Measurements from ENCODE around the gene SOCS3.

Gene SOCS3

GRCh38 chr17:78348055-78348770, 11.7 kb downstream of the SOCS3 start:
- Histone ChIP-seq H2BK120ac (ENCODE audit: low read depth, low read length) (no peak overlapping the region), H3K9ac (ENCODE audit: low read depth, low read length, poor library complexity) (no peak overlapping the region), H2BK15ac (ENCODE audit: low read length) (peak overlapping the region; percentile 1), H3K36me3 (replicated peaks in 1 of 2; ENCODE audit: control insufficient read depth in 2 of 2, insufficient read depth in 2 of 2, low read length in 2 of 2) (no peaks in the 10 kb centered on the region), H2AK5ac (ENCODE audit: low read depth, low read length) (peak overlapping the region; percentile 89), H4K8ac (ENCODE audit: low read depth, low read length) (no peak overlapping the region), H2AFZ (ENCODE audit: low read length) (no peak overlapping the region), H3K27me3 (ENCODE audit: control insufficient read depth in 3 of 3, insufficient read depth in 3 of 3, low read depth in 1 of 3, low read length in 3 of 3) (no peaks in the 10 kb centered on the region), H3K4ac (ENCODE audit: low read length) (no peak overlapping the region), H3K79me1 (ENCODE audit: low read depth, low read length) (no peaks in the 10 kb centered on the region), H3K23ac (ENCODE audit: low read depth, low read length, poor library complexity) (no peak overlapping the region), H3K27ac (replicated peaks; ENCODE audit: low read length) (no peak overlapping the region), H2BK5ac (ENCODE audit: low read length) (no peak overlapping the region), H3K4me2 (ENCODE audit: insufficient read depth, low read length, poor library complexity, severe bottlenecking) (no peak overlapping the region), H3K14ac (ENCODE audit: low read length) (no peak overlapping the region), H2BK12ac (ENCODE audit: low read length) (no peak overlapping the region), H3K4me3 (ENCODE audit: low read length in 2 of 2) (no peak overlapping the region), H4K91ac (ENCODE audit: low read depth, low read length, poor library complexity) (no peak overlapping the region), H3K4me1 (ENCODE audit: control insufficient read depth in 2 of 2, insufficient read depth in 1 of 2, low read depth in 1 of 2, low read length in 2 of 2) (peaks cover 13 to 21% of the 10 kb centered on the region in 2 donors), H3K18ac (ENCODE audit: low read length) (no peak overlapping the region), H3K9me3 (replicated peaks in 1 of 2; ENCODE audit: control insufficient read depth in 2 of 2, insufficient read depth in 1 of 2, low read depth in 1 of 2, low read length in 2 of 2) (no peaks in the 10 kb centered on the region)
- no peak for DNase-seq (ENCODE audit: low spot score)
- no CpG with 5 or more reads among the region's 9 CpGs for WGBS, 2 donors (ENCODE audit: extremely low coverage in 2 of 2, insufficient read length in 2 of 2, insufficient replicate concordance in 1 of 2)

DNA sequence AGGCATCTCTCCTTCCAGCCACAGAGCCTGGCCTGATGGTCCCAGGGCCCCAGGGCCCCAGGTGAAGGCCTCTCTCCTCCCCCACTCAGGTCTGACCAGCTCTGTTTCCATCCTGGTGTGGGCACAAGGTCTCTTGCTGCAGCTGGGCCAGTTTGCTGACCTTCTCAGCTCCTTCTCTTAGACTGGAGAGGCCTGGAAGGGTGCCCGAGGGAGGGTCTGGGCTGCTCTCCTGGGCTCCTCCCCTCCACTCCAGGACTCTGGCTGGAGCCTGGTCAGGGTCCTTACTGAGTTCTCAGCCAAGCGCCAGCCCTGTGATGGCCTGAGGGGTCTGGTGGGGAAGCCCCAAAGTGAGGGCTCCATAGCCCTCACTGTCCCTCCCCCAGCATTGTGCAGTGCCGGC, 12.4 kb downstream of the SOCS3 start:
- H3K9ac ChIP-seq (ENCODE audit: low read depth, low read length, poor library complexity): no peak overlapping the region
- no peak overlapping the region for H3K23ac ChIP-seq (ENCODE audit: low read depth, low read length, poor library complexity)
- H3K4me1 ChIP-seq (ENCODE audit: control insufficient read depth in 2 of 2, insufficient read depth in 1 of 2, low read depth in 1 of 2, low read length in 2 of 2): peaks cover 17 to 28% of the 10 kb centered on the region in 2 donors
- H3K4ac ChIP-seq (ENCODE audit: low read length): no peak overlapping the region
- no peak overlapping the region for H3K4me3 ChIP-seq (ENCODE audit: low read length in 2 of 2)
- no peak overlapping the region for H2AFZ ChIP-seq (ENCODE audit: low read length)
- no peak overlapping the region for H2BK5ac ChIP-seq (ENCODE audit: low read length)
- H2BK15ac ChIP-seq (ENCODE audit: low read length): no peak overlapping the region
- H3K14ac ChIP-seq (ENCODE audit: low read length): no peak overlapping the region
- peaks cover 0 to 7% (median 0%) of the 10 kb centered on the region in 3 experiments for H3K27me3 ChIP-seq (ENCODE audit: control insufficient read depth in 3 of 3, insufficient read depth in 3 of 3, low read depth in 1 of 3, low read length in 3 of 3)
- H2AK5ac ChIP-seq (ENCODE audit: low read depth, low read length): peak overlapping the region; percentile 89
- no CpG with 5 or more reads among the region's 3 CpGs for WGBS, 2 donors (ENCODE audit: extremely low coverage in 2 of 2, insufficient read length in 2 of 2, insufficient replicate concordance in 1 of 2)
- H3K18ac ChIP-seq (ENCODE audit: low read length): peak overlapping the region; percentile 53
- no peak for DNase-seq (ENCODE audit: low spot score)
- H3K4me2 ChIP-seq (ENCODE audit: insufficient read depth, low read length, poor library complexity, severe bottlenecking): no peak overlapping the region
- no peaks in the 10 kb centered on the region for H3K9me3 ChIP-seq (replicated peaks in 1 of 2; ENCODE audit: control insufficient read depth in 2 of 2, insufficient read depth in 1 of 2, low read depth in 1 of 2, low read length in 2 of 2)
- no peak overlapping the region for H4K8ac ChIP-seq (ENCODE audit: low read depth, low read length)
- H3K79me1 ChIP-seq (ENCODE audit: low read depth, low read length): no peaks in the 10 kb centered on the region
- no peaks in the 10 kb centered on the region for H3K36me3 ChIP-seq (replicated peaks in 1 of 2; ENCODE audit: control insufficient read depth in 2 of 2, insufficient read depth in 2 of 2, low read length in 2 of 2)
- no peak overlapping the region for H4K91ac ChIP-seq (ENCODE audit: low read depth, low read length, poor library complexity)
- no peak overlapping the region for H3K27ac ChIP-seq (replicated peaks; ENCODE audit: low read length)
- no peak overlapping the region for H2BK120ac ChIP-seq (ENCODE audit: low read depth, low read length)
- peak overlapping the region; percentile 42 for H2BK12ac ChIP-seq (ENCODE audit: low read length)

DNA sequence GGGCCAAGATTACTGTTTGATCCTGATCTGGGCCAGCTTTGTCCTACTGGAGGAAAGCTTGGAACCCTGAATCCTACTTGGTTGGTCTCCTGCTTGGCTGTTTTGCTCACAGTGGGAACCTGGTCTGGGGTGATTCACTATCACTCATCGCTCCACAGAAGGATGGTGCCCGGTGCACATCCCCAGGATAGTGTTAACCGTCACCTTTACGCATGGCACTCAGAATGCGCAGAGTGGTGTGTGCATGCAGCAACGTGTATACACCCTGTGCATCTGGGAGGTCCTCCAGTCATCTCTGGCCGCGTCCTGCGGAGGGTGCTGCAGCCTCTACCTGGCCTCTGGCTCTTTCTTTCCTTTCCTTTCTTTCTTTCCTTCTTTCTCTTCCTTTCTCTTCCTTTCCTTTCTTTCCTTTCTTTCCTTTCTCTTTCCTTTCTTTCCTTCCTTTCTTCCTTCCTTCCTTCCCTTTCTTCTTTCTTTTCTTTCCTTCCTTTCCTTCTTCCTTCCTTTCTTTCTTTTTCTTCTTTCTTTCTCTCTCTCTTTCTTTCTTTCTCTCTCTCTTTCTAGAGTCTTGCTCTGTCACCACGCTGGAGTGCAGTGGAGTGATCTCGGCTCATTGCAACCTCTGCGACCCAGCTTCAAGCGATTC, 13.1 kb downstream of the SOCS3 start:
- Histone ChIP-seq H3K27ac (replicated peaks; ENCODE audit: low read length) (no peak overlapping the region), H3K79me1 (ENCODE audit: low read depth, low read length) (no peaks in the 10 kb centered on the region), H3K4me3 (ENCODE audit: low read length in 2 of 2) (peak overlapping the region in 1 of 2 donors; percentile 10), H2AFZ (ENCODE audit: low read length) (no peak overlapping the region), H3K9me3 (replicated peaks in 1 of 2; ENCODE audit: control insufficient read depth in 2 of 2, insufficient read depth in 1 of 2, low read depth in 1 of 2, low read length in 2 of 2) (no peaks in the 10 kb centered on the region), H2AK5ac (ENCODE audit: low read depth, low read length) (peak overlapping the region; percentile 32), H3K36me3 (replicated peaks in 1 of 2; ENCODE audit: control insufficient read depth in 2 of 2, insufficient read depth in 2 of 2, low read length in 2 of 2) (no peaks in the 10 kb centered on the region), H3K9ac (ENCODE audit: low read depth, low read length, poor library complexity) (peak overlapping the region; percentile 10), H3K4me1 (ENCODE audit: control insufficient read depth in 2 of 2, insufficient read depth in 1 of 2, low read depth in 1 of 2, low read length in 2 of 2) (peaks cover 13 to 25% of the 10 kb centered on the region in 2 donors), H3K18ac (ENCODE audit: low read length) (peak overlapping the region; percentile 63), H3K4ac (ENCODE audit: low read length) (no peak overlapping the region), H2BK120ac (ENCODE audit: low read depth, low read length) (no peak overlapping the region), H2BK15ac (ENCODE audit: low read length) (peak overlapping the region; percentile 76), H3K14ac (ENCODE audit: low read length) (no peak overlapping the region), H2BK12ac (ENCODE audit: low read length) (no peak overlapping the region), H3K4me2 (ENCODE audit: insufficient read depth, low read length, poor library complexity, severe bottlenecking) (no peak overlapping the region), H4K8ac (ENCODE audit: low read depth, low read length) (no peak overlapping the region), H4K91ac (ENCODE audit: low read depth, low read length, poor library complexity) (no peak overlapping the region), H2BK5ac (ENCODE audit: low read length) (no peak overlapping the region), H3K23ac (ENCODE audit: low read depth, low read length, poor library complexity) (no peak overlapping the region), H3K27me3 (ENCODE audit: control insufficient read depth in 3 of 3, insufficient read depth in 3 of 3, low read depth in 1 of 3, low read length in 3 of 3) (peaks cover 0 to 12% (median 0%) of the 10 kb centered on the region in 3 experiments)
- WGBS, 2 donors (ENCODE audit: extremely low coverage in 2 of 2, insufficient read length in 2 of 2, insufficient replicate concordance in 1 of 2): no CpG with 5 or more reads among the region's 13 CpGs
- DNase-seq (ENCODE audit: low spot score): no peak

GRCh38 chr17:78345791-78346494, 13.9 kb downstream of the SOCS3 start:
- Histone ChIP-seq H3K27ac (replicated peaks; ENCODE audit: low read length) (no peak overlapping the region), H3K4me3 (ENCODE audit: low read length in 2 of 2) (no peak overlapping the region), H4K8ac (ENCODE audit: low read depth, low read length) (no peak overlapping the region), H3K4me1 (ENCODE audit: control insufficient read depth in 2 of 2, insufficient read depth in 1 of 2, low read depth in 1 of 2, low read length in 2 of 2) (peaks cover 7 to 22% of the 10 kb centered on the region in 2 donors), H3K4ac (ENCODE audit: low read length) (peak overlapping the region; percentile 28), H3K4me2 (ENCODE audit: insufficient read depth, low read length, poor library complexity, severe bottlenecking) (no peak overlapping the region), H3K9me3 (replicated peaks in 1 of 2; ENCODE audit: control insufficient read depth in 2 of 2, insufficient read depth in 1 of 2, low read depth in 1 of 2, low read length in 2 of 2) (no peaks in the 10 kb centered on the region), H2BK15ac (ENCODE audit: low read length) (peak overlapping the region; percentile 76), H2BK12ac (ENCODE audit: low read length) (peak overlapping the region; percentile 65), H3K27me3 (ENCODE audit: control insufficient read depth in 3 of 3, insufficient read depth in 3 of 3, low read depth in 1 of 3, low read length in 3 of 3) (peaks cover 0 to 14% (median 0%) of the 10 kb centered on the region in 3 experiments), H3K36me3 (replicated peaks in 1 of 2; ENCODE audit: control insufficient read depth in 2 of 2, insufficient read depth in 2 of 2, low read length in 2 of 2) (no peaks in the 10 kb centered on the region), H3K79me1 (ENCODE audit: low read depth, low read length) (no peaks in the 10 kb centered on the region), H3K14ac (ENCODE audit: low read length) (no peak overlapping the region), H3K23ac (ENCODE audit: low read depth, low read length, poor library complexity) (peak overlapping the region; percentile 48), H2BK5ac (ENCODE audit: low read length) (no peak overlapping the region), H3K18ac (ENCODE audit: low read length) (peak overlapping the region; percentile 84), H2BK120ac (ENCODE audit: low read depth, low read length) (no peak overlapping the region), H3K9ac (ENCODE audit: low read depth, low read length, poor library complexity) (no peak overlapping the region), H2AFZ (ENCODE audit: low read length) (no peak overlapping the region), H4K91ac (ENCODE audit: low read depth, low read length, poor library complexity) (peak overlapping the region; percentile 59), H2AK5ac (ENCODE audit: low read depth, low read length) (peak overlapping the region; percentile 80)
- DNase-seq (ENCODE audit: low spot score): no peak
- no CpG with 5 or more reads among the region's 10 CpGs for WGBS, 2 donors (ENCODE audit: extremely low coverage in 2 of 2, insufficient read length in 2 of 2, insufficient replicate concordance in 1 of 2)
